SKM-1 treated with dmso at 0.1 percent for 144 hours (cell line): ENCODE data around the gene N4BP3.
"Not testable (repeated sequence)": the region's sequence is repeated elsewhere in the genome, so short reads cannot be mapped to it uniquely, and the experiment has no call there.

Experiments
- DNase-seq: peaks from one replicate; lab custom pipeline; 2025; ENCODE audit not compliant: unreplicated experiment; lab: John Stamatoyannopoulos, UW

Gene N4BP3

DNA sequence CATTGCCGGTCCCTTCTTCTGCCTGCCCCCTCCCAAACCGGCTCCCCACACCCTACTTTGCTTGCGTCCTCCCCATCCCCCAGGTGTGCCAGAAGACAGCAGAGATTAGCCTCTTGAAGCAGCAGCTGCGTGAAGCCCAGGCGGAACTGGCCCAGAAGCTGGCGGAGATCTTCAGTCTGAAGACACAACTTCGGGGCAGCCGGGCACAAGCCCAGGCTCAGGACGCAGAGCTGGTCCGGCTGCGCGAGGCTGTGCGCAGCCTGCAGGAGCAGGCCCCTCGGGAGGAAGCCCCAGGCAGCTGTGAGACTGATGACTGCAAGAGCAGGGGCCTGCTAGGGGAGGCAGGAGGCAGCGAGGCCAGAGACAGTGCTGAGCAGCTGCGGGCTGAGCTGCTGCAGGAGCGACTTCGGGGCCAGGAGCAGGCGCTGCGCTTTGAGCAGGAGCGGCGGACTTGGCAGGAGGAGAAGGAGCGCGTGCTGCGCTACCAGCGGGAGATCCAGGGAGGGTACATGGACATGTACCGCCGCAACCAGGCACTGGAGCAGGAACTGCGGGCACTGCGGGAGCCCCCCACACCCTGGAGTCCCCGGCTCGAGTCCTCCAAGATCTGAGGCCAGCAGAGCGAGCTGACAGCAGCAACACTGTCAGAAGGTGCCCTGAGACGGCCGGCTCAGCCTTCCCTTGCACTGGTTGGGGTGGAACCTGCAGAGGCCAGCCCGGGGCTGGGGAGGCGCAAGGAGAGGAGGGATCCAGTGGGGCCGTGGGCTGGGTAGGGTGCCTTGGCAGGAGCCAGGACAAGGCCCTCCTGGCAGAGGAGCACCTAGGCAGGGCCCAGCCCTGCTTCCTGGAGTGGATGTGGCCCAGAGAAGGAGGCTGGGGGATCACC is 8.3 kb downstream of the N4BP3 start:
- DNase-seq, result no peak

DNA sequence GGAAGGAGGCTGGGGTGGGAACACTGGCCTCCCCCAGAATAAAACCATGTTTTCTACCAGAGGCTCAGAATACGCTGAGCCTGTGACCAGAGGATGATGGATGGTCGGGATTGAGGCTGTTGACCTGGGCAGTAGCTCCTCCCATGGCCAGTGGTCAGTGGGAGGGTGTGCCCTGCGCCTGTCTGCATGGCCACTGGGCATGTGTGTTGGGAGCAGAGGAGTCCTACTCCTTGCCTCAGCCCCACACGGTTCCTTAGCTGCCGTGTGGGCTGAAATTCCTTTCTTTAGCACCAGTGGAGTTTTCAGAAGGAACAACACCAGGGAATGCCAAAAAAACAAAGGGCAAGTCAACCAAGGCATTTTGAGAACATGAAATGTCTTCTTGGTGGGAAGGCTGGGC is 9.0 kb downstream of the N4BP3 start:
- DNase-seq, result no peak

DNA sequence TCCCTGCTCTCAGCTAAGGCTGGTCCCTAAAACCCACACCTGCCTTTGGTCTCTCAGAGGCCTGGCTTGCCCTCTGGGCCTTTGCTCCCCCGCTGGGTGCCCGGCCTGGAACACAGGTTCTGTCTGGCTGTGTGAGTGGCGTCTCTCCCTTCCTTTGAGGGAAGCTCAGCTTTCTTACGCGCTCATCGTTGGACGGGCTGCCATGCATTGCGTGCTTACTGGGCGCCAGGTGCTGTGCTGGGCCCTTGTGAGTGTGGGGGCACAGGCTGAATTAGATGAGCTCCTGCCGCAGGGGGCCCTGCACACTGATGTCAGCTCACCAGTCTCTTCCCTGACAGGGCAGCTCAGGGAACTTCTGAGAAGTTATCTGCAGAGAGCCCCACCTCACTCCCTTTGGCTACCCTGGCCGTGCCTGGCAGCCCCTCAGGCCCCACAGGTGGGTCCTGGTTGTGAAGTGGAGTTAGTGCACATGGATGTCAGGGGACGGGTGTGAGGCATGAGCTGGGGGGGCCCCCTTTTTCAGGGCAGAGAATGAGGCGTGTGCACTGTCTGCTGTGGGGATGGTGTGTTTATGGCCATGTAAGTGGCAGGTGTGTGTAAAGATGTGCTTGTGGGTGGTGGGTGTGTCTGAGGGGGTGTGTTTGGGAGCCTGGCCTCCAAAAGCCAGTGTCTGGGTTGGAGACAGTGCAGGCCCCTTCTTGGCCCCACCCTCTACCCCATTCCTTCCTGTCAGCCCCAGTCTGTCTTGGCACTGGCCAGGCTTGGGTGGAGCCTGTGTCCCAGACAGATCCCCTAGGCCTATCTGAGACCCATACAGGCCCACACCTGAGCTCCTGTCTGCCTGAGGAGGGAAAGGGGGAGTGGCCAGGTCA is 10.0 kb downstream of the N4BP3 start:
- no peak for DNase-seq

DNA sequence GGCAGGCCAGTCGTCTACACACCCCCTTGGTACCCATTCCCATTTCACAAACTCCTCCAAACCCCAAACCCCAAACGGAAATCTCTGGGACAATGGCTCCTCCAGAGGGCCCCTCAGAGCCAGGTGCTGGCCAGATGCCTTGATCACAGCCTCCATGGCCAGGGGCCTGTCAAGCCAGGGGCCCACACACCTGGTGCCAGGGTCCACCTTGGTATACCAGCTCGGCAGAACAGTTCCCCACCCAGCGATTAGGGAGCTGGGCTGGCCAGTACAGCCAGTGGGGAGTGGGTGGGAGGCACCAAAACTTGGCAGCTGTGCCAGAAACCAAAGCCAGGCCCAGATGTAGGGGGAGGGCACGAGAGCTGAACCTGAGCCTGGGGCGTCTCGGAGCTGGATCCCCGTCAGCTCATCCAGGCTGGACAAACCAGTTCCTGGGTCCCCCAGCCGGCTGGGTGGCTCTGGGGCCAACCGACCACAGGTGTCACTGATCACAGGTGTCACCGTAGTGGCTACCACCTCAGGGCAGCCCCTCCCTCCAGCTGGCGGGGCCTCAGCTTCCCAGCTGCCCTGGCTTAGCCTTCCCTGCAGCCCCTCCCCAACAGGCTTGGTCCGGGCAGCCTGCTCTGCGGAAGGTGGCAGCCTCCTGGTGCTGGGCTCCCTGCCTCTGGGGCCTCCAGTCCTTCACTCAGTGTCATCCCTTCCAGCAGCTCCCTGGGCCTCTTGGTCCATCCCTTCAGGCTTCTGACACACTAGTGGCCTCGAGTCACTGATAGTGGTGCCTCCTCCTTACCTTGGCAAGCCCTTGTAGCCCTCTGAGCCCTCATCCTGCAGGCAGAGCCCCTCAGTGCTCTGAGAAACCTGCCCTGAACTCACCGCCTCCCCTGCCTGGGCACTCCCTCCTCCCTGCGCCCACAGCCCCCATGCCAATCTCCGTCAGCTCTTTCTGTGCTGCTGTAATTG is 10.9 kb downstream of the N4BP3 start:
- DNase-seq, result no peak

DNA sequence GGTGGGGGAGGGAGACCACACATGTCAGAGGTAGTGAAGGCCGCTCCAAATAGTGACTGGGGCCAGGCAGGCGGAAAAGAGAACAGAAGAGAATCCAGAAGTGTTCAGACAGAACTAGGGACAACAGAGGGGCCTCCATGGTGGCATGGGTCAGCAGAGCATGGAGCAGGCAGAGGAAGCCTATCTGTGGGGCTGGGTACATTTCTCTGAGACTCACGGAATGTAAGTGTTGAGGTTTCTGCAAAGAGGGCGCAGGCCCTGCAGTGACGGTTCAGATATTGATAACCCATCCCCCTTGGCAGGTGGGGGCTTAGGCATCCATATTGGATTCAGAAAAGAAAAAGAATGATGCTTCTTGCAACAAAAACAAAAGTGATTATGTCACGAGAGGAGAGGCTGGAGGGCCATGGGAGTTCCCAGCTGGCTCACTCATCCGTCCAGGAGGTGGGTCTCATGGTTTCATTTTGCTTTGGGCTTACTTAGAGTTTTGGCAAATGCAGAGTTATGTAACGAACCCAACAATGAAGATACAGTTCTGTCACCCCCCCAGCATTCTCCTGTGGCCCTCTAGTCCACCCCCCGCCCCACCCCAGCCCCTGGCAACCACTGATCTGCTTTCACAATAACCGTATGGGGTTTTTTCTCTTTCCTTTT is 12.0 kb downstream of the N4BP3 start:
- no peak for DNase-seq

DNA sequence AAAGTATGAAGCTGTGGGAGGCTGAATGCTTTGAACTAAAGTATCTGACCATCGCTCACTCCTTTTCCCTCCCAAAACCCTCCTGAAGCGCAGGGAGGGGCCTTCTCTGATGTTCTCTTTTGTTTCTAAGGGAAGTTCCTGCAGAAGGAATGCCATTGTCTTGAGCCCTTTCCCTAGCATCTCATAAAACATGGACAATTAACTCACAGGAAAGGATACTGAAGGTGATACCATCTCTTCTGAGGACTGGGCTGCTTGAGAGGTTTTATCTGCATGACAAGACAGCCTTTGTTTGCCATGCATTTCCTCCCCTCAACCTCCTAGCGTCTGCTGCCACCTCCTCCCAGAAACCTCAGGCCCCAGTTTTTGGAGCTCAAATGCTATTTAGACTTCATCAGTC is 13.2 kb downstream of the N4BP3 start:
- DNase-seq, result no peak

DNA sequence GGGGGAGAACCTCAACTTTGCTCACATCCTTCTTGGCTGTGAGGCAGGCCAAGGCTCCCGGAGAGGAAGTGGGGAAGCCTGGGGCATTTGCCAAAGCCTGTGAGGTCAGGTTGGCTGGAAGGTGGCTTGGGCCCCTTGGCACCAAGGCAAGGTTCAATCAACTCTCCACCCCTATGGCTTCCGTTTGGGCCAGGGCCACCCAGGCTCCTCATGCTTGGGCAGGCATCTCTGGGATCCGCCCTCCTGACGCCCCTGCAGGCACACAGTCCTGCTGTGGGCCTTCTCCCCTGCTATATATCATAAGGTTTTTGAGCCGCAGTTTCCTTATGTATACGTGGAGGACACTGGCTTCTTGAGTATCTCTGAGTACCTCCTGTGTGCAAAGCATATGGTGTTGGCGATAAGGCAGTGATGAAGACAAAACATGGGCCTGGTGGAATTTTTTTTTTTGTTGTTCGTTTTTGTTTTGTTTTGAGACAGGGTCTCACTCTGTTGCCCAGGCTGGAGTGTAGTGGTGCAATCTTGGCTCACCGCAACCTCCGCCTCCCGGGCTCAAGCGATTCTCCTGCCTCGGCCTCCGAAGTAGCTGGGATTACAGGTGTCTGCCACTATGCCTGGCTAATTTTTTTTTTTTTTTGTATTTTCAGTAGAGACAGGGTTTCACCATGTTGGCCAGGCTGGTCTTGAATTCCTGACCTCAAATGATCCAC is 14.1 kb downstream of the N4BP3 start:
- DNase-seq, result peak; percentile 17

DNA sequence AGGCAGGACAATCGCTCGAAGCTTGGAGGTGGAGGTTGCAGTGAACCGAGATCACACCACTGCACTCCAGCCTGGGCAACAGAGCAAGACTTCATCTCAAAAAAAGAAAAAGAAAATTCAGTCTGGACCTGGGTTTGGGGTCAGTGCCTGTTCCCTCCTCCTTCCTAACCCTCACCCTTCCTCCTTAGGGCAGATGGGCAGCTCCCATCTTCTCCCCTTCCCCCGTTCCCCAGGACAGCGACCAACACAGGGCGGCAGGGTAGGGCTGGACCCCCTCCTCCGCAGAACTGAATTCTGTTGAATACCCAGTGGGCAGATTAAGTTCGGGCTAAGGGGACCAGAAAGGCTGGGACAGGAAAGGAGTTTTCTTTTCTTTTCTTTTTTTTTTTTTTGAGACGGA is 16.0 kb downstream of the N4BP3 start:
- DNase-seq, result no peak

DNA sequence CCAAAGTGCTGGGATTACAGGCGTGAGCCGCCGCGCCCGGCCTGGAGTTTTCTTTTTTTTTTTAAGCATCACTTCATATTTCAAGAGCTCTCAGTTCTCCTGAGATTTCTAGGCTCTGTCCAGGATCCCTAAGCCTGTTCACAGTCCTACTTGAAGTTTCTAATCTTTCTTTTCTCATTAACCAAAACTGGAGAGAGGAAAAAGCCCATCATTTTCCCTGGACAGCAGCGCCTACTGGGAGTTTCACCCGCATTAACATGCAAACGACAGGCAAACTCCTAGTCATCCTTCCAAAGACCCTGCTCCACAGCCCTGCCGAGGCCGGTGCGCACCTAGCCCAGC is 16.9 kb downstream of the N4BP3 start:
- DNase-seq, result not testable (repeated sequence)

DNA sequence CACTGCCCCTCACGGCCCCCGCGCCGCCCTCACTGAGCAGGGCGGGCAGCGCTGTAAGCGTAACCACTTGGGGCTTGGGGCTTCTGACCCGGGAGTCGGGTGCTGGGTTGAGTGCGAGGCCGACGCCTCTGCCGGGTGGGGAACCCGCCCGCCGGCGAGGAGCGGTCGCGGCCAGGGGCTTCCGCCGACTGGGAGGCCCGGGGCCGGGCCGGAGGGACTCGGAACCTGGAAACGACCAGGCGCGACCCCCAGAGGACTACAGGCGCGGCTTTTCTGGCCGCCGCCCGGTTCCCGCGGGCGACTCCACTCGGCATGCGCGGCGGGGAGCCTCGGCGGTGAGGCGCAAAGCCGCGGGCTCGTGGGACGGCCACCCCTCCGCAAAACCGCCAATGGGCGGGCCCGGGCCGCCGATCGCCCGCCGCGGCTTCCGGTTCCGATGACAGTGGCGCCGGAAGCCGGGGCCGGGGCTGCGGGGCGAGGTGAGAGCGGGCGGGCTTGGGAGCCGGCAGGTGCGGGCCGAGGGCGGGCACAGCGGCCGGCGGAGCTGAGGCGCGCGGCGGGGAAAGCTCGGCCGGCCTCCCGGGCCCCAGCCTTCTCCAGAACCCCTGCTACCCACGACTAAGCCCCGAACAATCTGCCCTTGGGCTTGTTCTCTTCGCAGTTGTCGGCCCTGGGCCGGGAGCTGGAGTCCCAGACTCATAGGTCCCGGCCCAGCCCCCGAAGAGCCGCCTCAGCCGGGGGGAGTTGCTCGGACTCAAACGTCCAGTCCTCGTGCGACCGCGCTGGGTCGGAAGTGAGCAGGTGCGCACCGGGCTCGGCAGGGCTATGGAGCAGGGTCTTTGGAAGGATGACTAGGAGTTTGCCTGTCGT is 17.5 kb downstream of the N4BP3 start, which contains the start of gene RMND5B:
RMND5B (plus strand) TSS at position 439 of the 870 bp plus-strand sequence. CDS start 7,106 bp downstream, outside the sequence.
- DNase-seq, result peak; percentile 67

DNA sequence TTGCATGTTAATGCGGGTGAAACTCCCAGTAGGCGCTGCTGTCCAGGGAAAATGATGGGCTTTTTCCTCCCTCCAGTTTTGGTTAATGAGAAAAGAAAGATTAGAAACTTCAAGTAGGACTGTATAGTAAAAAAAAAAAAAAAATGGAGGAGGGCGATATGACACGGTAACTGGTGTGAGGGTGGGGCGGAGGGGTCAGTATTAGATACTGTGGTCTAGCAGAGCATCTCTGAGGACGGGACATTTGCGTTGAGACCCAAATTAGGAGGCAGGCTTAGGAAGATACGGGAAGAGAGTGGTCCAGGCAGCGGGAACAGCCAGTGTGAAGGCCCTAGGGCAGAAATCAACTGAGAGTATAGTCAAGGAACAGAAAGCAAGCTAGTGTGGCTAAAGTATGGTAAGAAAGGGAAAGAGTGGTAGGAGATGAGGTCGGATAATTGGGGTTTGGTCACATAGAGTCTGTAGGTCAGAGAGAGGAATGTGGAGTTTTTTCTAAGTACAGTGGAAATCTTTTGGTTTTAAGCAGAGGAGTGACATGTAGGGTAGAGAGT is 18.2 kb downstream of the N4BP3 start:
- DNase-seq, result no peak

DNA sequence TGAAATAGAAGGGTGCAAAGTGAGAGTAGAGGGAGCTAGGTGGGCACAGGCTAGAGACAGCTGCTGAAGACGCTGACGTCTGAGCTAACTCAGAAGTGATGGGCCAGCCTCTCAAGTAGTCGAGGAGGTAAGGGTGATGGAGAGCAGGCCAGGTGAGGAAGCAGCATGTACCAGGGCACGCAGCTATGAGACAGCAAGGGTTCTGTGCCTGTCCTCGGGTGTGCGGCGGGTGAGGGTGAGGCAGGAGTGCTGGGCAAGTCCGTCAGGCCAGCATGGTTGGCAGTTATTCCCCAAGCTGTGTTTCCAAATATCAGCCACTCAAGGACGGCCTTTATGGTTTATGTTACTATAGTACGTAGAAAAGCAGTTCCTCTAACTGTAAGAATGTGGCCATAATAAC is 23.7 kb downstream of the N4BP3 start:
- no peak for DNase-seq

DNA sequence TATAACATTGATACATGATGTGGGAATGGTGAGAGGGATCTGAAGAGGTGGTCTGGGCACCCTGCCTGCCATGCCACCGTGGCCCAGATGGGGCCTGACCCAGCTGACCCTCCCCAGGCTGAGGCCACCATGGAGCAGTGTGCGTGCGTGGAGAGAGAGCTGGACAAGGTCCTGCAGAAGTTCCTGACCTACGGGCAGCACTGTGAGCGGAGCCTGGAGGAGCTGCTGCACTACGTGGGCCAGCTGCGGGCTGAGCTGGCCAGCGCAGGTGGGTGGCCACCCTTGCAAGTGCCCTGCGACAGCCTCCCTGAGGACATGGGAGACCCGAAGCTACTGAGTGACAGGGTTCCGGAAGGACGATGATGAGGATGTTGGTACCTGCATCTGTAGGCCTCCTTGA is 24.7 kb downstream of the N4BP3 start:
- no peak for DNase-seq

DNA sequence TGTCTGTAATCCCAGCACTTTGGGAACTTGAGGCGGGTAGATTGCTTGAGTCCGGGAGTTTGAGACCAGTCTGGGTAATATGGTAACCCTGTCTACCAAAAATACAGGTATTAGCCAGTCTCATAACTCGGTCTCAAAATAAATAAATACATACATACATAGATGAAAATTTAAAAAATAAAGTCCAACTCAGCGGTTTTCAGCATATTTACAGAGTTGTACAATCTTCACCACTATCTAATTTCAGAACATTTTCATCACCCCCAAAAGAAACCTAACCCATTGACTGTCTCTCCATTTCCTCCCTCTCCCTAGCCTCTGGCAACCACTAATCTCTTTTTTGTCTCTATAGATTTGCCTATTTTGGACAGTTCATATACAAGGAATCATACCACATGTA is 28.2 kb downstream of the N4BP3 start:
- DNase-seq, result no peak

DNA sequence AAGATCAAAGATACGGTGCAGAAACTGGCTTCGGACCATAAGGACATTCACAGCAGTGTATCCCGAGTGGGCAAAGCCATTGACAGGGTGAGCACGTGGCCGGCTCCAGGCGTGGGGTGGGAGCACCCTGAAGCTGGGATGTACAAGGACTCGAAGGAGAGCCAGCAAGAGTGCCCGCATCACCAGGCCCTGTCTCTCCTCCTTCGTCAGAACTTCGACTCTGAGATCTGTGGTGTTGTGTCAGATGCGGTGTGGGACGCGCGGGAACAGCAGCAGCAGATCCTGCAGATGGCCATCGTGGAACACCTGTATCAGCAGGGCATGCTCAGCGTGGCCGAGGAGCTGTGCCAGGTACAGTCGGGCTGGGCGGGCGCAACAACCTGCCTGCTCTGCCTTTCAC is 29.3 kb downstream of the N4BP3 start:
- no peak for DNase-seq

DNA sequence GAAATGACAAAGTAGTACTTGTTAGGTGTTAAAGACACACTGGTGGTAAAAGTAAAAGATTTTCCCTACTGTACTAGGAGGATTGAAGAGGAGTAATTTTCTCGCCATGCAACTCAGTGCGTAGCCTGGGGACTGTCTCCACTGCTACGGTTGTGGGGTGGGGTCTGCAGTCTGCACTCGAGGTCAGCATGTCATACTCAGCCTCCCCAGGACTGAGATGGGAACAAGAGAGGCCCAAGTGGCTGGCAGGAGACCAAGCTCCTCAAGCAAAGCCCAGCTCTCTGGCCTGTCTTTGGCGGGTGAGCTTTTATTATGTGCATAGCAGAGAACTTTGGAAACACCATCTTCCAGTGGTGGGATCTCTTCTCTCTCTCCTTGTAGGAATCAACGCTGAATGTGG is 29.9 kb downstream of the N4BP3 start:
- no peak for DNase-seq

DNA sequence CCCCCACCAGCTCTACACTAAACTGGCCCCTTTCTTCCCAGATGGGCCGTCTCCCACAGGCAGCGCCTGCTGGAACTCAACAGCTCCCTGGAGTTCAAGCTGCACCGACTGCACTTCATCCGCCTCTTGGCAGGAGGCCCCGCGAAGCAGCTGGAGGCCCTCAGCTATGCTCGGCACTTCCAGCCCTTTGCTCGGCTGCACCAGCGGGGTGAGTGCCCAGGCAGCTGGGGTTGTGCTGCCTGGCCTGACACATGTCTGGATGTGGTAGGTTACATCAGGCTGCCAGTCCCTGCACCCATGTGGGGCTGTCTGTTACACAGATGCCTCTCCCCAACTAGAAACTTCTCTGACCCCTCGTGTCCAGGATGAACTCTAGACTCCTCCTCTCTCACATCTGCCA is 30.6 kb downstream of the N4BP3 start:
- no peak for DNase-seq

DNA sequence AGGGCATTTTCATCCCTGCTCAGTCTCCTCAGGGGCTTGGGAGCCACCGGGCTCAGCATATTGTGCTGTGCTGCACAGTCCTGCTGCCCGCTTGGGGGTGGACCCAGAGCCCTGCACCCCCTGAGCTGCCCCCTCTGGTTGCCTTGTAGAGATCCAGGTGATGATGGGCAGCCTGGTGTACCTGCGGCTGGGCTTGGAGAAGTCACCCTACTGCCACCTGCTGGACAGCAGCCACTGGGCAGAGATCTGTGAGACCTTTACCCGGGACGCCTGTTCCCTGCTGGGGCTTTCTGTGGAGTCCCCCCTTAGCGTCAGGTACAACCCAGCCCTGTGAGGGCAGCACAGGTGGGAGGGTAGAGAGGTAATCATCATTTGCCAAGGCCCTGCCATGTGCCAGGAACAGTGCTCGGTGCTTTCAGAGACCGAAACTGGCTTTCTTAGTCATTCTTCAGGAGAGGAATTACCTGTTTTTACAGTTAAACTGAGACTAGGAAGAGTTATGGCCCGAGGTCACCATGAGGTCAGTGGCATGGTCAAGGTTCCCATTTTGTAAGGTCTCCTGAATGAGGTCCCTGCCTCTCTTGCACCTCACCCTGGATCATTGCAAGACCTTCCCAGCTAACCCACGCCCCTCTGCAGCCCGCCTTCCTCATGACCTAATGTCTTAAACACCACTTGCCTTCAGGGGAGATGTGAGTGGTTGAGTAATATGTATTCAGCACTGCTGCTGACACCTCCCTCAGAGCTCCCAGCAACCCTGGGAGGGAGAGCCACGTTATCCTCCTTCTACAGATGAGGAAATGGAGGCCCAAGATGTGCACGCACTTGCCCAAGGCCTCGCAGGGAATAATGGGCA is 32.9 kb downstream of the N4BP3 start:
- peak; percentile 69 for DNase-seq
